Measurements from ENCODE around the gene PRPSAP1.

DNA sequence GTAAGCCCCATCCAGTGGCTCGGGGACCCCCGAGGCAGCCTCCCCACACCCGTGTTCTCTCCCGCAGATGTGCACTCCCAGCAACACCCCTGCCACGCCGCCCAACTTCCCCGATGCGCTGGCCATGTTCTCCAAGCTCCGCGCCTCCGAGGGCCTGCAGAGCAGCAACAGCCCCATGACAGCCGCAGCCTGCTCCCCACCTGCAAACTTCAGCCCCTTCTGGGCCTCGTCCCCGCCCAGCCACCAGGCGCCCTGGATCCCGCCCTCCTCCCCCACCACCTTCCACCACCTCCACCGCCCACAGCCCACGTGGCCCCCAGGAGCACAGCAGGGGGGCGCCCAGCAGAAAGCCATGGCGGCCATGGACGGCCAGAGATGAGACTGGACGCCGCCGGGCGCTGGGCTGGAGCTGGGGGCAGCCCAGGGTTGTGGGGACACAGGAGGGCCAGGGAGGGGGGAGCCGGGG lies 83.6 kb downstream of the PRPSAP1 start:
- no peak for TF ChIP-seq EP300 (IDR thresholded peaks at IDR 0.05; ENCODE audit: borderline replicate concordance)
- no peak for TF ChIP-seq TAF1 (IDR thresholded peaks at IDR 0.05; ENCODE audit: low read depth)
- no peak for TF ChIP-seq CEBPB (IDR thresholded peaks at IDR 0.05)
- TF ChIP-seq, protein P1, sequence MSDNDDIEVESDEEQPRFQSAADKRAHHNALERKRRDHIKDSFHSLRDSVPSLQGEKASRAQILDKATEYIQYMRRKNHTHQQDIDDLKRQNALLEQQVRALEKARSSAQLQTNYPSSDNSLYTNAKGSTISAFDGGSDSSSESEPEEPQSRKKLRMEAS (IDR thresholded peaks at IDR 0.05), result no peak
- TF ChIP-seq, protein P2, sequence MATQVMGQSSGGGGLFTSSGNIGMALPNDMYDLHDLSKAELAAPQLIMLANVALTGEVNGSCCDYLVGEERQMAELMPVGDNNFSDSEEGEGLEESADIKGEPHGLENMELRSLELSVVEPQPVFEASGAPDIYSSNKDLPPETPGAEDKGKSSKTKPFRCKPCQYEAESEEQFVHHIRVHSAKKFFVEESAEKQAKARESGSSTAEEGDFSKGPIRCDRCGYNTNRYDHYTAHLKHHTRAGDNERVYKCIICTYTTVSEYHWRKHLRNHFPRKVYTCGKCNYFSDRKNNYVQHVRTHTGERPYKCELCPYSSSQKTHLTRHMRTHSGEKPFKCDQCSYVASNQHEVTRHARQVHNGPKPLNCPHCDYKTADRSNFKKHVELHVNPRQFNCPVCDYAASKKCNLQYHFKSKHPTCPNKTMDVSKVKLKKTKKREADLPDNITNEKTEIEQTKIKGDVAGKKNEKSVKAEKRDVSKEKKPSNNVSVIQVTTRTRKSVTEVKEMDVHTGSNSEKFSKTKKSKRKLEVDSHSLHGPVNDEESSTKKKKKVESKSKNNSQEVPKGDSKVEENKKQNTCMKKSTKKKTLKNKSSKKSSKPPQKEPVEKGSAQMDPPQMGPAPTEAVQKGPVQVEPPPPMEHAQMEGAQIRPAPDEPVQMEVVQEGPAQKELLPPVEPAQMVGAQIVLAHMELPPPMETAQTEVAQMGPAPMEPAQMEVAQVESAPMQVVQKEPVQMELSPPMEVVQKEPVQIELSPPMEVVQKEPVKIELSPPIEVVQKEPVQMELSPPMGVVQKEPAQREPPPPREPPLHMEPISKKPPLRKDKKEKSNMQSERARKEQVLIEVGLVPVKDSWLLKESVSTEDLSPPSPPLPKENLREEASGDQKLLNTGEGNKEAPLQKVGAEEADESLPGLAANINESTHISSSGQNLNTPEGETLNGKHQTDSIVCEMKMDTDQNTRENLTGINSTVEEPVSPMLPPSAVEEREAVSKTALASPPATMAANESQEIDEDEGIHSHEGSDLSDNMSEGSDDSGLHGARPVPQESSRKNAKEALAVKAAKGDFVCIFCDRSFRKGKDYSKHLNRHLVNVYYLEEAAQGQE (IDR thresholded peaks at IDR 0.05; ENCODE audit: low read depth), result no peak
- no peak for TF ChIP-seq EGR1 (IDR thresholded peaks at IDR 0.05)
- TF ChIP-seq NFIC (IDR thresholded peaks at IDR 0.05), result no peak
- no peak for TF ChIP-seq FOXM1 (IDR thresholded peaks at IDR 0.05; ENCODE audit: borderline replicate concordance, low read depth)
- TF ChIP-seq ZBTB7A (IDR thresholded peaks at IDR 0.05; ENCODE audit: low read depth), result no peak
- no peak for TF ChIP-seq CREB1 (IDR thresholded peaks at IDR 0.05; ENCODE audit: low read depth)
- TF ChIP-seq RAD21 (IDR thresholded peaks at IDR 0.05; ENCODE audit: low read depth), result no peak
- no peak for TF ChIP-seq TEAD4 (IDR thresholded peaks at IDR 0.05)
